ENCODE results near the gene MYOZ3.

MYOZ3 gene

GRCh38 chr5:150661086-150661485 lies at the start of gene MYOZ3:
TSS of gene MYOZ3 (plus strand) at chr5:150661251. CDS start at chr5:150662942, 1,691 bp downstream.
- no peak for DNase-seq (ENCODE audit: low read depth in 4 of 4, low spot score in 1 of 4)

GRCh38 chr5:150612405-150612804 lies 48.6 kb upstream of the MYOZ3 start:
- no peak for DNase-seq (ENCODE audit: low read depth in 4 of 4, low spot score in 1 of 4)

- no peak for DNase-seq (ENCODE audit: low read depth in 4 of 4, low spot score in 1 of 4)
These were observed 48.0 kb upstream of the MYOZ3 start for GRCh38 chr5:150612905-150613670.

- no peak for DNase-seq (ENCODE audit: low read depth in 4 of 4, low spot score in 1 of 4)
These were observed 46.9 kb upstream of the MYOZ3 start for GRCh38 chr5:150613991-150614660.

GRCh38 chr5:150614661-150615060 lies 46.4 kb upstream of the MYOZ3 start:
- DNase-seq (ENCODE audit: low read depth in 4 of 4, low spot score in 1 of 4) = no peak

- no peak for DNase-seq (ENCODE audit: low read depth in 4 of 4, low spot score in 1 of 4)
These were observed 45.8 kb upstream of the MYOZ3 start for GRCh38 chr5:150615141-150615699.

GRCh38 chr5:150616024-150616470 lies 45.0 kb upstream of the MYOZ3 start:
- DNase-seq (ENCODE audit: low read depth in 4 of 4, low spot score in 1 of 4) = no peak

GRCh38 chr5:150616506-150616905 lies 44.5 kb upstream of the MYOZ3 start:
- DNase-seq (ENCODE audit: low read depth in 4 of 4, low spot score in 1 of 4) = no peak

- DNase-seq (ENCODE audit: low read depth in 4 of 4, low spot score in 1 of 4) = no peak
These were observed 42.9 kb upstream of the MYOZ3 start for GRCh38 chr5:150618163-150618562.

GRCh38 chr5:150618588-150619281 lies 42.3 kb upstream of the MYOZ3 start:
- DNase-seq (ENCODE audit: low read depth in 4 of 4, low spot score in 1 of 4) = no peak

- no peak for DNase-seq (ENCODE audit: low read depth in 4 of 4, low spot score in 1 of 4)
These were observed 41.5 kb upstream of the MYOZ3 start for GRCh38 chr5:150619359-150620230.

- DNase-seq (ENCODE audit: low read depth in 4 of 4, low spot score in 1 of 4) = no peak
These were observed 39.8 kb upstream of the MYOZ3 start for GRCh38 chr5:150621301-150621700.

GRCh38 chr5:150622157-150622556 lies 38.9 kb upstream of the MYOZ3 start:
- DNase-seq (ENCODE audit: low read depth in 4 of 4, low spot score in 1 of 4) = no peak

GRCh38 chr5:150623152-150623877 lies 37.7 kb upstream of the MYOZ3 start:
- DNase-seq (ENCODE audit: low read depth in 4 of 4, low spot score in 1 of 4) = no peak

GRCh38 chr5:150623878-150624216 lies 37.2 kb upstream of the MYOZ3 start:
- no peak for DNase-seq (ENCODE audit: low read depth in 4 of 4, low spot score in 1 of 4)

GRCh38 chr5:150624334-150625163 lies 36.5 kb upstream of the MYOZ3 start:
- peak in 2 of 4 experiments; percentile 9 for DNase-seq (ENCODE audit: low read depth in 4 of 4, low spot score in 1 of 4)

- DNase-seq (ENCODE audit: low read depth in 4 of 4, low spot score in 1 of 4) = no peak
These were observed 35.9 kb upstream of the MYOZ3 start for GRCh38 chr5:150625164-150625535.

- DNase-seq (ENCODE audit: low read depth in 4 of 4, low spot score in 1 of 4) = no peak
These were observed 35.0 kb upstream of the MYOZ3 start for GRCh38 chr5:150625831-150626746.
